ENCODE results near the gene TMEM134.

DNA sequence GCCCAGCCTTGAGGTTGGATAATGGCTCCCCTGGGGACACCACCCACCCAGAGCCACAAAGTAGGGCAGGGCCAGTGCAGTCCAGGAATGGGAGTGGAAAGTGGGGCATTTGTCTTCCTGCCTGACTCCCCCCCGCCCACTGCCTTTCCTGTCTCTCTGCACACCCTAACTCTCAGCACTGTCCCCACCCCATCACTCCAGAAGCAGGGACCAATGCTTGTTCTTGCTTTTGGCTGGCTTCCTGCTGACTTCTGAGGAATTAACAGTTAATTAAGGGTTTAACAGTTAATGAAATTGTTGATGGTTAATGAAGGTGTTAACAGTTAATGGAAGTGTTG is 31.4 kb upstream of the TMEM134 start:
- TF ChIP-seq POLR2A (IDR thresholded peaks at IDR 0.05; ENCODE audit: low read depth, low read length) (no peak), POU2F2 (IDR thresholded peaks at IDR 0.05; ENCODE audit: low read depth, low read length) (no peak), POLR2AphosphoS5 (IDR thresholded peaks at IDR 0.05; ENCODE audit: low read depth, low read length) (no peak), TAF1 (IDR thresholded peaks at IDR 0.05; ENCODE audit: low read depth, low read length) (no peak)
